Activated CD4-positive, CD25-positive, alpha-beta regulatory T cell treated with anti-CD3 and anti-CD28 coated beads, Interleukin-2, amount 50 U/mL, for 72 hours (primary cell): Measurements from ENCODE around the gene NKX3-2.

Experiments
- DNase-seq: peaks from one replicate; pipeline ENCODE4 v3.0.0; 2021

Gene NKX3-2

GRCh38 chr4:13544606-13545393 is 492 bp upstream of the NKX3-2 start:
- no peak for DNase-seq

- no peak for DNase-seq
These were observed 1.1 kb downstream of the NKX3-2 start for GRCh38 chr4:13543032-13543838.

DNA sequence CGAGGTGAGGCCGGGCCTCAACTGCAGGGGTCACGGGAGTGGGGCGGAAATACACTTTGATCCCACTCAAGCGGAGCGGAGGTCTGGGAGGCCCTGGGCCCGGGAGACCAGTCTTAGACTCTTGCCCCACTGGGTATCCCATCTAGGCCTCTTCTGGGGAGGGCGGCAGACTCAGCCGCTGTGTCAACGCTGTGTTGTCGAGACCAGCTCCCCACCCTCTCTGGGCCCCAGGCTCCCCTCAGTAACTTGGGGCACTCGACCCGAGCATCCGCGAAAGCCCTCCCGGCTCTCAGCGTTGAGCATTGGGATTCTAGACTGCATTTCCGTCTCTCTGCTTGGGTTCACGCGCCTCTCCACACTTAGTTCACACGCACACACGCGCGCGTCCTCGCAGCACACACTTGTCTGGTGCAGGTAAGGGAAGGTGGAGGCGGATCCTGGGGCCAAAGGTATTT is 1.7 kb downstream of the NKX3-2 start:
- no peak for DNase-seq

DNA sequence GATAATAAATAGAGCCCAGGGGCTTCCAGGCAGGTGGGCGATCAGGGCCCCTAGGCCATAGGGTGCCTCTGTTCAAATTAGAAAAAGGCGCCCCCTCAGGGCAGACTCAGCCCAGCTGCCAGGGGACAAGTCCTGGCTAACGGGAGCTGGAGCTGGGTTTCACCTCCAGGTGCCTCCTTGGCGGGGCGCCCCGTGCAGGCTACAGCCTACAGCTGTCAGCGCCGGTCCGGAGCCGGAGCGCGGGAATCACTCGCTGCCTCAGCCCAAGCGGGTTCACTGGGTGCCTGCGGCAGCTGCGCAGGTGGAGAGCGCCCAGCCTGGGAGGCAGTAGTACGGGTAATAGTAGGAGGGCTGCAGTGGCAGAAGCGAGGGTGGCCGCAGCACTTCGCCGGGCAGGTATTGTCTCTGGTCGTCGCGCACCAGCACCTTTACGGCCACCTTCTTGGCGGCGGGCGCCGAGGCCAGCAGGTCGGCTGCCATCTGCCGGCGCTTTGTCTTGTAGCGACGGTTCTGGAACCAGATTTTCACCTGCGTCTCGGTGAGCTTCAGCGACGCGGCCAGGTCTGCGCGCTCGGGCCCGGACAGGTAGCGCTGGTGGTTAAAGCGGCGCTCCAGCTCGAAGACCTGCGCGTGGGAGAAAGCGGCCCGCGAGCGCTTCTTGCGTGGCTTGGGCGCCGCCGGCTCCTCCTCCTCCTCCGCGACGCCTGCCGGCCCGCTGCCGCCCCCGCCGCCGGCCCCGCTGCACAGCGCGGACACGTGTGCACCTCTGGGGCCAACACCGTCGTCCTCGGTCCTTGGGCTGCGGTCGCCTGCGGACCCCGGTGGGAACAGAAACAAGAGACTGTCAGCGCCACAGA is 2.4 kb downstream of the NKX3-2 start:
- no peak for DNase-seq

- no peak for DNase-seq
These were observed 3.1 kb downstream of the NKX3-2 start for GRCh38 chr4:13541176-13541604.

DNA sequence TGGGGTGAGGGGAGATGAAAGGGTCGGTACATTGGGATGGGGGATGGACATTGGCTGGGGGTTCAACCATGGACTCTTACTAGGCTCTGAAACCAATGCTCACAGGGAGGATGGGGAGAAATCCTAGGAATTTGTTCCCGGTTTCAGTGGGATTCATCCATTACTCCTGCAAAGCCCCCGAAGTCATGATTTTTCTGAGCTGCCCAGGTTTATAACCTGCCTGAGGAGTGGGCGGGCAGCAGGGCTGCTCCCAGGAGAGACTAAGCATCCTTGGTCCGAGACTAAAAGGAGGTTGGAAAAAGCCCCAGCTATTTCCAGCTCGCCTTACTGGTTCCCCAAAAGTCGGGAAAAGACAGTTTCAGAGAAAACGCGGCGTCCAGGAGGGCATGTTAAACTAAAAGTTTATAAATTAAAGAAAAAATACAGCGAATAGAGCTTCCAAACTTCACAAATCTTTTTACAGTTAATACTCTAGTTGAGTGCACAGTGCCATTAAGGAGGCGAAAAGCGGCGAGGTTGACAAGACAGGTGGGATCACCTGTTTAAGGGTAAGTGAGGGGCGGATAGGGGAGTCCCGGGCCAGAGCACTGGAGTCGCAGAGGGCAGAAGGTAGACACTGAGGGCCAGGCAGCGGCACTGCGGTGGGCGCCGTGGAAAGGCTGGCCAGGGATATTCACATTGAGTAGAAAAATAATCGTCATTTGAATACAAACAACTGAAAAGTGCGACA is 3.7 kb downstream of the NKX3-2 start:
- DNase-seq = no peak

GRCh38 chr4:13539619-13540445 is 4.5 kb downstream of the NKX3-2 start:
- no peak for DNase-seq

DNA sequence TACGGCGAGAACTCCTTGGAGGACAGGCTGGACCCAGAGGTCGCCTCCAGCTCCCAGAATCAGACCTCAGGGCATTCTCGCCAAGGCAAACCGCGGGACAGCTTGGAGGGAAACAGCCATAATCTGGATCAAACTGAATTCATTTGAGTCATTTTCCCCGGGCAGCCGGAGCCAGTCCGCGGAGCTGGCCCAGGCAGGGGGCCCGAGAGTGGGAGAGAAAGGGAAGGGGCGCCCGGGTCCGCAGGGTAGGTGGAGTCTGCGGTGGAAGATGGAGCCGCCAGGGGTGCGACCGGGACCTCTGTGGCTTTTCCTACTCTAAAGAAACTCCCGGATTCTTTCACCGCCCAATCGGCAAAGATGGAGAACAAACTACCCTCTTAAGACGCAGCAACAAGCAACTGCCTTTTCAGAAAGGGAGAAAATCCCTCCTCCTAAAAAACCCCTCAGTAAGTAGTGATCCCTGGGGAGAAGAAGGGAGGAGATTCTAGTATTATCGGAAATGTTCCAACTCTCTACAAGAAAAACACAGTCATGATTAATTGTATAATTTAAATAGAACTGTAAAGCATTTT is 5.2 kb downstream of the NKX3-2 start:
- DNase-seq = no peak

DNA sequence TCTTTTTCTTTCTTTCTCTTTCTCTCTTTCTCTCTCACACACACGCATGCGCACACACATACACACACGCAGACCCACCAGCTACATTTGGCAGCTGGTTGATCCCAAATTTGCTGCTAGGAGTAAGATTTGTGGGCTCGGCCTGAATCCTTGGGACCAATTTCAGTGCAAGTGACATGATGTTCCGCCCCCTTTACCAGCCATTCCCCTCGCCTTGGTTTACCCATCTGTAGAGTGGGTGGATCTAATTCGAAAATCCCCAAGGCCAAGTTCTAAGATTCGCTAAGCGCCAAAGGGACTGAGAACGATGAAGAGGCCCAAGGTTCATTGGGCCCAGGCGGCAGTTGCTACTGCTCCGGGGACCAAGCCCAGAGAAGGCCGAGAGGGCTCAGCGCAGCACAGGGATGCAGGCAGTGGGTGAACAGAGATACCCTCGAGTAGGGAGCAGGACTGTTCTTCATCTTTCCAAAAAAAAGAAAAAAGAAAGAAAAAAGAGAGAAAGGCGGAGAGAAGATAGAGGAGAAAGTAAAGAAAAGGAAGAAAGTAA is 5.8 kb downstream of the NKX3-2 start:
- no peak for DNase-seq

GRCh38 chr4:13537832-13538177 is 6.5 kb downstream of the NKX3-2 start:
- DNase-seq = no peak

- no peak for DNase-seq
These were observed 7.1 kb downstream of the NKX3-2 start for GRCh38 chr4:13537011-13537831.

- DNase-seq = no peak
These were observed 7.7 kb downstream of the NKX3-2 start for GRCh38 chr4:13536607-13537006.

- no peak for DNase-seq
These were observed 8.5 kb downstream of the NKX3-2 start for GRCh38 chr4:13535708-13536361.

DNA sequence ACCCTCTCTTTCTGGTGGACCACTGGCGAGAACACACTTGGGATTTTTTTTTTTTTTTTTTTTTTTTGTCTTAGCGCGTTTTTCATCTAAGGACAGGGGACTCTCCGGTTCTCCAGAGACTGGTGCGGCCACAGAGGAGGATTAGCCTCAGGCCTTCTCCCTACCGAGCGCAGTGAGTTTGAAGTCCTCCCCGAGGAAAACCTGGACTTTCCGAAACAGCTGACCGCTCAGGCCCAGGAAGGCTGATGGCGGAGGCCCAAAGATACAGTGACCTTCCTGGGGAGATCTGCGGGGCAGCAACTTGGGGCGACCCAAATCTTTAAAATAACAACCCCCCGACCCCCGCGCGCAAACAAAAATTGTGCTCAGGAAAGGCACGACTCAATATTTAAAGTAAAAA is 9.2 kb downstream of the NKX3-2 start:
- DNase-seq = no peak

- DNase-seq = no peak
These were observed 9.8 kb downstream of the NKX3-2 start for GRCh38 chr4:13534344-13535063.

DNA sequence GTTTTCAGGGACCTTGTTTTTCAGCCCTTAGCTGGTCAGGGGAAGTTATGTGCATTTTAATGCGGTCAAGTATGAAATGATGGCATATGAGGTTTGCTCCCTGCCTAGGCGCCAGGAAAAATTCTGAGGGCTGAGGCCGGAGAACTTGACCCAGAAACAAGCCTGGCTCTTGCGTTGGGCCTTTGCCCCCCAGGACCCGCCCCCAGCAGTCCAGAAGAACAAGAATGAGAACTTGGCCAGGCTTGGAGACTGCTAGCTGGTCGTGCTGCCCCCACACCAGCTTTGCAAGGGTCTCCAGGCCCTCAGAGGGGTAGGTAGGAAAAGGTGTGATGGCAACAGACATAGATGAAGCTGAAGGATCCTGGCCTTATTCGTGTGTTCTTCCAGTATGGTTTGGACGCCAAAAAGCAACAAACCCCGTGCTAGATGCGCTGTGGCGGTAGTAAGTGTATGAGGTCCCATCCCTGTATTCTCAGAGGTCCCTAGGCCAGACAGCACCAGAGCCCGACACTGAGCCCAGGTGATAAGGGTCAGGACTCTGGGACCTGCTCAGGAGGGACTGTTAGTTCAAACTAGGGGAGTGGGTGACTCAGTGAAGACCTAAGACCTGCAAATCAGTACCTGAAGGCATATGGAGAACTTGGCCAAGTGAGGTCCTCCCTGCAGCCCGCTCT is 10.5 kb downstream of the NKX3-2 start:
- DNase-seq = no peak

GRCh38 chr4:13531625-13531998 is 12.7 kb downstream of the NKX3-2 start:
- no peak for DNase-seq
